Psoas muscle (tissue), 8 donors: ENCODE data around the gene CAMKMT. TPM values are rescaled to one million over a fixed set of nuclear protein-coding genes. Genes with fewer than 3 reads are reported as not detected.

Experiments
- ATAC-seq, 4 donors: fragments of 200-7000 bp; cut with Tn5 transposase; one replicate each; pipeline ENCODE4 v1.9.1; 2020; ENCODE audit warnings: moderate library complexity in 3 of 4, mild to moderate bottlenecking in 2 of 4
- DNase-seq, 2 donors: peaks; one replicate each; pipeline ENCODE4 v3.0.0-alpha.2; 2020
- H3K27ac ChIP-seq: fragments of 200-600 bp; one replicate; pipeline ENCODE4 v1.8.0; 2022
- H3K27me3 ChIP-seq, 3 donors: fragments of 200-600 bp in 1 of 3; one replicate each; pipeline versions ENCODE4 v1.6.1 to v1.8.0; 2013 to 2022; ENCODE audit warnings: low read length in 2 of 3, mild to moderate bottlenecking in 2 of 3, moderate library complexity in 1 of 3; ENCODE audit not compliant: insufficient read depth in 3 of 3
- H3K36me3 ChIP-seq, 2 donors: fragments of 200-600 bp in 1 of 2; one replicate each; pipeline versions ENCODE4 v1.6.1 to v1.8.0; 2013 to 2022; ENCODE audit warnings: low read depth in 1 of 2, mild to moderate bottlenecking in 1 of 2, moderate library complexity in 1 of 2; ENCODE audit not compliant: insufficient read depth in 1 of 2
- H3K4me1 ChIP-seq: fragments of 200-600 bp; one replicate; pipeline ENCODE4 v1.8.0; 2022
- H3K4me3 ChIP-seq: fragments of 200-600 bp; one replicate; pipeline ENCODE4 v1.8.0; 2022; ENCODE audit warnings: mild to moderate bottlenecking
- H3K9me3 ChIP-seq: fragments of 200-600 bp; one replicate; pipeline ENCODE4 v1.8.0; 2022
- WGBS, 3 donors: extraction: QIAGEN DNeasy Blood & Tissue Kit; methylation state at CpG; one replicate each; pipeline versions ENCODE4 v1.1.6 to v1.1.7; 2013; 5-methylcytosine and 5-hydroxymethylcytosine counted together
- intact Hi-C, 2 donors: fragments of 100-400 bp; cut with DNase I; formaldehyde crosslinking; loops; one replicate each; pipeline versions ENCODE4 v1.11.0 to v1.14.2; 2022
- polyA plus RNA-seq, 3 donors: library from polyadenylated mRNA; stranded (reverse); fragments of 200-250 nt; gene quantifications; one replicate each; pipeline ENCODE4 v1.2.3, GENCODE V29; 2013
- total RNA-seq, 4 donors: library from RNA; stranded (reverse); fragmentation: NEBNext Ultra II Directional in 2 of 4; extraction: Animal tissue kit (Norgen Biotek cat#: 25700) in 2 of 4; gene quantifications; one replicate each; pipeline versions ENCODE4 v1.2.1 to v1.2.4, GENCODE V29; 2021 to 2023
- TF ChIP-seq, protein P1 (sequence below): fragments of 200-600 bp; IDR thresholded peaks from one replicate; pipeline ENCODE4 v1.8.0; 2022; ENCODE audit warnings: antibody characterized with exemption
- donor health status: healthy with polysubstance abuse.
- donor health status: DM: no; HTN: no; CAD: no; lungs with moderate emphysema.
- donor health status: Bipolar disorder and iron deficiency.
- donor health status: healthy.
- donor health status: DM: yes; HTN: yes; CAD: no.
- donor health status: DM: no; HTN: no; CAD: no.
- donor health status: DM: no; HTN: no; CAD: no.
- donor health status: DM: yes; HTN: yes; CAD: no.

CAMKMT gene
- total and polyA plus RNA-seq, 7 donors, result 2.8 to 7.3 (median 4.5) TPM

- peak in 1 of 4 donors; percentile 25 for ATAC-seq
- Histone ChIP-seq H3K27me3 (no peaks in the 10 kb centered on the region), H3K4me1 (peaks cover 12% of the 10 kb centered on the region), H3K36me3 (no peaks in the 10 kb centered on the region), H3K4me3 (no peak overlapping the region), H3K27ac (peak overlapping the region; percentile 44), H3K9me3 (no peaks in the 10 kb centered on the region)
- DNase-seq, result no peak
- TF ChIP-seq, protein P1, sequence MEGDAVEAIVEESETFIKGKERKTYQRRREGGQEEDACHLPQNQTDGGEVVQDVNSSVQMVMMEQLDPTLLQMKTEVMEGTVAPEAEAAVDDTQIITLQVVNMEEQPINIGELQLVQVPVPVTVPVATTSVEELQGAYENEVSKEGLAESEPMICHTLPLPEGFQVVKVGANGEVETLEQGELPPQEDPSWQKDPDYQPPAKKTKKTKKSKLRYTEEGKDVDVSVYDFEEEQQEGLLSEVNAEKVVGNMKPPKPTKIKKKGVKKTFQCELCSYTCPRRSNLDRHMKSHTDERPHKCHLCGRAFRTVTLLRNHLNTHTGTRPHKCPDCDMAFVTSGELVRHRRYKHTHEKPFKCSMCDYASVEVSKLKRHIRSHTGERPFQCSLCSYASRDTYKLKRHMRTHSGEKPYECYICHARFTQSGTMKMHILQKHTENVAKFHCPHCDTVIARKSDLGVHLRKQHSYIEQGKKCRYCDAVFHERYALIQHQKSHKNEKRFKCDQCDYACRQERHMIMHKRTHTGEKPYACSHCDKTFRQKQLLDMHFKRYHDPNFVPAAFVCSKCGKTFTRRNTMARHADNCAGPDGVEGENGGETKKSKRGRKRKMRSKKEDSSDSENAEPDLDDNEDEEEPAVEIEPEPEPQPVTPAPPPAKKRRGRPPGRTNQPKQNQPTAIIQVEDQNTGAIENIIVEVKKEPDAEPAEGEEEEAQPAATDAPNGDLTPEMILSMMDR, result no peak
- WGBS, 3 donors, result 79 to 85% (median 82%) methylated on average over 8 of the region's 8 CpGs
- intact Hi-C loops, result no loop called here
Measured at GRCh38 chr2:44680424-44680971, 318.8 kb downstream of the CAMKMT start.

- H3K4me3 ChIP-seq, result no peak overlapping the region
- DNase-seq (no peak), ATAC-seq (no peak)
- WGBS, 3 donors, result 69 to 78% (median 75%) methylated on average over 5 of the region's 5 CpGs
- intact Hi-C loops, result no loop called here
- H3K27ac ChIP-seq, result no peak overlapping the region
- H3K36me3 ChIP-seq, result no peaks in the 10 kb centered on the region
- peaks cover 12% of the 10 kb centered on the region for H3K4me1 ChIP-seq
- H3K27me3 ChIP-seq, result no peaks in the 10 kb centered on the region
- H3K9me3 ChIP-seq, result no peaks in the 10 kb centered on the region
- TF ChIP-seq, protein P1, result no peak
Measured at GRCh38 chr2:44680983-44681531, 319.3 kb downstream of the CAMKMT start.

GRCh38 chr2:44682459-44682858, 320.7 kb downstream of the CAMKMT start:
- WGBS, 3 donors, result 94 to 96% (median 95%) methylated on average over 6 of the region's 6 CpGs
- Histone ChIP-seq H3K36me3 (no peaks in the 10 kb centered on the region), H3K27me3 (no peaks in the 10 kb centered on the region), H3K4me1 (peaks cover 16% of the 10 kb centered on the region), H3K9me3 (no peaks in the 10 kb centered on the region), H3K27ac (no peak overlapping the region), H3K4me3 (no peak overlapping the region)
- TF ChIP-seq, protein P1, result no peak
- DNase-seq (no peak), ATAC-seq (no peak)
- intact Hi-C loops, result no loop called here

GRCh38 chr2:44684559-44684958, 322.8 kb downstream of the CAMKMT start:
- intact Hi-C loops, result no loop called here
- Histone ChIP-seq H3K36me3 (no peaks in the 10 kb centered on the region), H3K4me1 (peaks cover 15% of the 10 kb centered on the region), H3K9me3 (no peaks in the 10 kb centered on the region), H3K27ac (no peak overlapping the region), H3K4me3 (no peak overlapping the region), H3K27me3 (no peaks in the 10 kb centered on the region)
- TF ChIP-seq, protein P1, result no peak
- ATAC-seq (no peak), DNase-seq (no peak)

DNA sequence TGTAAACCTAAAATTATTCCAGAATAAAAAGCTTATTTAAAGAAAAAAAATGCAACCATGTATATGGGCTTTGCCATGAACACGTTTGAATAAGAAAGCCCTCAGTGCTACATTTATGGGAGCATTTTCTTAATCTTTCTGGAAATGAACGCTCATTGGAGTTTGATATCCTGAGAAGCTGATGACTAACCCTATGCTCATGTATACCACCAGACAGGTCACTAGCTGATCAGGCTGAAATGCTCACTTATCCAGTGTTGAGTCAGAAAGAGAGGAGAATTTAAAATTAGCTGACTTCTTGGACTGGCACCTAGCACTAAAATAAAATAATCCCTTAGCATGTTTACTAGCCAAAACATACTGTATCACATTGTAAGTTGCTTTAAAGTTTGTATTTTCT, 324.8 kb downstream of the CAMKMT start:
- TF ChIP-seq, protein P1, result no peak
- Histone ChIP-seq H3K9me3 (no peaks in the 10 kb centered on the region), H3K4me1 (peaks cover 4% of the 10 kb centered on the region), H3K27me3 (no peaks in the 10 kb centered on the region), H3K36me3 (no peaks in the 10 kb centered on the region), H3K27ac (no peak overlapping the region), H3K4me3 (no peak overlapping the region)
- DNase-seq, result no peak
- WGBS, 3 donors, result 82 to 91% (median 85%) methylated on average over 2 of the region's 2 CpGs
- peak in 2 of 4 donors; percentile 40 to 70 for ATAC-seq
- intact Hi-C loops, result no loop called here
